ENCODE data around the gene VWA1. TPM values are rescaled to one million over a fixed set of nuclear protein-coding genes. Genes with fewer than 3 reads are reported as not detected.

The VWA1 gene
- total RNA-seq, 1 experiment from 2014 or later: 35.5 TPM

- H3K9me3 Mint-ChIP-seq: no peaks in the 10 kb centered on the region
- peaks cover 60% of the 10 kb centered on the region for H3K36me3 Mint-ChIP-seq
- no peak for DNase-seq (ENCODE audit: low spot score)
- no peaks in the 10 kb centered on the region for H3K27me3 Mint-ChIP-seq (ENCODE audit: low read depth)
- no peak overlapping the region for H3K4me3 Mint-ChIP-seq
- POLR2A ChIA-PET: interaction anchor here (1.7 kb wide), 1 partner anchor 13 kb away, joined by 5 read pairs; the partner anchor contains the start of gene CCNL2
- no peaks in the 10 kb centered on the region for H3K4me1 Mint-ChIP-seq
- TF ChIP-seq NR1H2 (CRISPR knock-in tag; IDR thresholded peaks at IDR 0.05) (no peak), E2F4 (CRISPR knock-in tag; IDR thresholded peaks at IDR 0.05; ENCODE audit: borderline replicate concordance, low read depth) (no peak), ATF3 (CRISPR knock-in tag; conservative IDR thresholded peaks at IDR 0.05) (no peak), ZSCAN18 (CRISPR knock-in tag; IDR thresholded peaks at IDR 0.05) (no peak)
- CTCF ChIA-PET: interaction anchor here (2.2 kb wide), 1 partner anchor 16 kb away, joined by 9 read pairs; no protein-coding TSS in a partner anchor
- no peak for ATAC-seq
- no peak overlapping the region for H3K27ac Mint-ChIP-seq
These were observed 49.6 kb upstream of the VWA1 start for GRCh38 chr1:1385931-1386330.

- POLR2A ChIA-PET: no interaction called here
- Mint-ChIP-seq H3K4me1 (no peaks in the 10 kb centered on the region), H3K27ac (no peak overlapping the region), H3K9me3 (no peaks in the 10 kb centered on the region), H3K27me3 (ENCODE audit: low read depth) (no peaks in the 10 kb centered on the region), H3K36me3 (peaks cover 73% of the 10 kb centered on the region), H3K4me3 (no peak overlapping the region)
- CTCF ChIA-PET: interaction anchor here (2.2 kb wide), 1 partner anchor 15 kb away, joined by 9 read pairs; no protein-coding TSS in a partner anchor
- ATAC-seq (no peak), DNase-seq (ENCODE audit: low spot score) (no peak)
- no peak for TF ChIP-seq ZNF281 (CRISPR knock-in tag; IDR thresholded peaks at IDR 0.05)
- no peak for TF ChIP-seq CDX4 (CRISPR knock-in tag; IDR thresholded peaks at IDR 0.05; ENCODE audit: borderline replicate concordance)
- no peak for TF ChIP-seq FOXP4 (CRISPR knock-in tag; IDR thresholded peaks at IDR 0.05)
- no peak for TF ChIP-seq FOXJ3 (CRISPR knock-in tag; IDR thresholded peaks at IDR 0.05; ENCODE audit: borderline replicate concordance)
- no peak for TF ChIP-seq OVOL2 (CRISPR knock-in tag; IDR thresholded peaks at IDR 0.05; ENCODE audit: borderline replicate concordance)
- no peak for TF ChIP-seq TCF7 (CRISPR knock-in tag; IDR thresholded peaks at IDR 0.05; ENCODE audit: low read depth)
- no peak for TF ChIP-seq EMX1 (CRISPR knock-in tag; IDR thresholded peaks at IDR 0.05)
- TF ChIP-seq ZNF532 (CRISPR knock-in tag; IDR thresholded peaks at IDR 0.05; ENCODE audit: borderline replicate concordance): no peak
- TF ChIP-seq CREM (CRISPR knock-in tag; IDR thresholded peaks at IDR 0.05): no peak
- no peak for TF ChIP-seq JAZF1 (CRISPR knock-in tag; IDR thresholded peaks at IDR 0.05)
- no peak for TF ChIP-seq KAT7 (CRISPR knock-in tag; IDR thresholded peaks at IDR 0.05; ENCODE audit: borderline replicate concordance)
- TF ChIP-seq ZNF512 (CRISPR knock-in tag; IDR thresholded peaks at IDR 0.05; ENCODE audit: borderline replicate concordance): no peak
- no peak for TF ChIP-seq ZNF219 (CRISPR knock-in tag; IDR thresholded peaks at IDR 0.05; ENCODE audit: borderline replicate concordance)
These were observed 48.1 kb upstream of the VWA1 start for GRCh38 chr1:1387098-1388077.
